Activated CD4-positive, alpha-beta T cell treated with anti-CD3 and anti-CD28 coated beads, Interleukin-2, Interleukin-6, amounts not matched to agents 100 ng/mL and 50 ng/mL, durations not matched to agents 16 hours and 8 hours (primary cell): ENCODE measurements around the gene CMTM4.
"Not testable (repeated sequence)": the region's sequence is repeated elsewhere in the genome, so short reads cannot be mapped to it uniquely, and the experiment has no call there.

Experiments used
- DNase-seq: peaks from one replicate; pipeline ENCODE4 v3.0.0-alpha.2; 2020

Gene CMTM4

GRCh38 chr16:66611911-66612310 lies 84.6 kb downstream of the CMTM4 start:
- DNase-seq: not testable (repeated sequence)

- DNase-seq: no peak
Observed at GRCh38 chr16:66610111-66610820, 86.3 kb downstream of the CMTM4 start.

- no peak for DNase-seq
Observed at GRCh38 chr16:66609139-66609510, 87.4 kb downstream of the CMTM4 start.

GRCh38 chr16:66608241-66609138 lies 88.1 kb downstream of the CMTM4 start:
- DNase-seq: peak; percentile 92

- peak; percentile 36 for DNase-seq
Observed at GRCh38 chr16:66605979-66606751, 90.4 kb downstream of the CMTM4 start.

GRCh38 chr16:66605177-66605978 lies 91.2 kb downstream of the CMTM4 start:
- DNase-seq: peak; percentile 30

GRCh38 chr16:66604376-66605176 lies 92.0 kb downstream of the CMTM4 start, which contains the start of gene CMTM3:
CMTM3 (plus strand) TSS chr16:66604704; CDS start chr16:66604806, 102 bp downstream.
- DNase-seq: peak; percentile 83

GRCh38 chr16:66603537-66604375 lies 92.8 kb downstream of the CMTM4 start:
- DNase-seq: peak; percentile 86

GRCh38 chr16:66601471-66601870 lies 95.1 kb downstream of the CMTM4 start:
- DNase-seq: no peak

GRCh38 chr16:66600477-66600876 lies 96.1 kb downstream of the CMTM4 start:
- no peak for DNase-seq

GRCh38 chr16:66599726-66600125 lies 96.8 kb downstream of the CMTM4 start:
- DNase-seq: no peak

- DNase-seq: peak; percentile 45
Observed at GRCh38 chr16:66598111-66598510, 98.4 kb downstream of the CMTM4 start.

GRCh38 chr16:66596986-66597848 lies 99.3 kb downstream of the CMTM4 start:
- peak; percentile 67 for DNase-seq

- DNase-seq: not testable (repeated sequence)
Observed at GRCh38 chr16:66596559-66596958, 100.0 kb downstream of the CMTM4 start.

GRCh38 chr16:66594739-66595138 lies 101.8 kb downstream of the CMTM4 start:
- DNase-seq: no peak

- DNase-seq: no peak
Observed at GRCh38 chr16:66592814-66593213, 103.7 kb downstream of the CMTM4 start.

GRCh38 chr16:66592241-66592640 lies 104.3 kb downstream of the CMTM4 start:
- no peak for DNase-seq

- no peak for DNase-seq
Observed at GRCh38 chr16:66591018-66591417, 105.5 kb downstream of the CMTM4 start.

GRCh38 chr16:66590322-66590721 lies 106.2 kb downstream of the CMTM4 start:
- DNase-seq: peak; percentile 65
